Gastrocnemius medialis (tissue), 4 donors: Measurements from ENCODE around the gene HNRNPU. TPM values are rescaled to one million over a fixed set of nuclear protein-coding genes. Genes with fewer than 3 reads are reported as not detected.
A peak's percentile ranks its signal among the peaks of the same experiment; 100 is the strongest.

Experiments
- ATAC-seq, 2 donors: fragments of 150-250 bp; one replicate each; pipeline ENCODE4 v1.9.1; 2016
- DNase-seq, 2 donors: peaks; one replicate each; pipeline ENCODE4 v3.0.0-alpha.2; 2019
- H3K27ac ChIP-seq, 4 donors: fragments of 200-600 bp; sonication (generic); 1 replicate in 1 of 4; 2 replicates in 3 of 4; pipeline ENCODE4 v1.5.1; 2016 to 2018; ENCODE audit warnings: mild to moderate bottlenecking in 2 of 4, moderate library complexity in 1 of 4
- H3K27me3 ChIP-seq, 3 donors: fragments of 200-600 bp; sonication (generic) in 2 of 3; 1 replicate in 1 of 3; 2 replicates in 2 of 3; pipeline versions ENCODE4 v1.5.1 to v1.6.0; 2016 to 2019; ENCODE audit warnings: mild to moderate bottlenecking in 1 of 3, moderate library complexity in 1 of 3
- H3K36me3 ChIP-seq, 2 donors: fragments of 200-600 bp; sonication (generic) in 1 of 2; one replicate each; pipeline ENCODE4 v1.5.1; 2017 to 2018
- H3K4me1 ChIP-seq, 2 donors: fragments of 200-600 bp; sonication (generic) in 1 of 2; one replicate each; pipeline ENCODE4 v1.5.1; 2016 to 2017; ENCODE audit warnings: mild to moderate bottlenecking in 2 of 2
- H3K4me3 ChIP-seq, 4 donors: fragments of 200-600 bp; sonication (generic) in 3 of 4; 1 replicate in 1 of 4; 2 replicates in 3 of 4; pipeline ENCODE4 v1.5.1; 2016 to 2019; ENCODE audit warnings: mild to moderate bottlenecking in 2 of 4
- H3K9me3 ChIP-seq, 3 donors: fragments of 200-600 bp; sonication (generic) in 2 of 3; 1 replicate in 1 of 3; 2 replicates in 2 of 3; pipeline ENCODE4 v1.5.1; 2016 to 2019
- POLR2A ChIP-seq, 2 donors: fragments of 450-650 bp; IDR thresholded peaks; one replicate each; pipeline ENCODE4 v1.6.1; 2017; ENCODE audit warnings: antibody characterized with exemption in 2 of 2, mild to moderate bottlenecking in 2 of 2, moderate library complexity in 2 of 2
- in situ Hi-C, 4 donors: fragments of 200-750 bp; cut with MboI; loops; one replicate each; pipeline versions ENCODE4 v1.15.0 to v1.8.0; 2017; ENCODE audit warnings: low sequenced_read_pairs in 4 of 4
- intact Hi-C: fragments of 100-400 bp; cut with DNase I; formaldehyde crosslinking; loops from one replicate; pipeline ENCODE4 v1.15.1; 2023; ENCODE audit warnings: low total_unique reads
- total RNA-seq, 4 donors: library from RNA; depleted of rRNA; stranded (reverse); fragments of >200 nt; gene quantifications; one replicate each; pipeline versions ENCODE4 v1.1.0 to v1.2.3, GENCODE V29; 2016
- TF ChIP-seq, protein P1 (sequence below), 5 experiments: fragments of 450-650 bp in 3 of 5; fragments of 200-600 bp in 2 of 5; sonication (generic) in 2 of 5; IDR thresholded peaks in 4 of 5; conservative IDR thresholded peaks in 1 of 5; 1 replicate in 4 of 5; 2 replicates in 1 of 5; pipeline ENCODE4 v1.5.1; 2016 to 2019; ENCODE audit warnings: antibody characterized with exemption in 5 of 5, mild to moderate bottlenecking in 3 of 5, moderate library complexity in 3 of 5

The HNRNPU gene
- total RNA-seq, 4 donors from 2014 or later: 167 to 243 (median 207) TPM

DNA sequence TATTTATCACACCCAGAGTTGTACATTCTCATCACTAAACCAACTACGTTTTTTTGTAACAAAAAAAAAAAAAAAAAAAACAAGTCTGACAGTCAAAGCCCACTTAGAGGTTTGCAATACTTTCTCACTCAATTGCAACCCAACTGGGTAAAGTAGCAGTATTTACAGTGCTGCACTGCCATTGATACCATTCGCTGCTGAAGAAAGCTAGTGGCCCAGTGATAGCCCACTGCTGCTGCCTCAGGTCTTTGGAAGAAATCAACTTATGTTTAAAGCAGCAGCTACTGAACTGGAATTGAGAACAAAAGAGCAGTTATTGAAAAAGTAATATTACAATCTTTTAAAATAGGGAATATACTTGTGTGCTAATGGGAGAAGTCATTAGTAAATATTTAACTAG, 2.7 kb downstream of the HNRNPU start:
- Histone ChIP-seq H3K9me3 (no peaks in the 10 kb centered on the region), H3K27ac (peak overlapping the region; percentile 93 to 100 (median 96)), H3K27me3 (no peaks in the 10 kb centered on the region), H3K36me3 (peaks cover 0 to 42% of the 10 kb centered on the region in 2 donors), H3K4me3 (peak overlapping the region; percentile 80 to 83 (median 82)), H3K4me1 (peaks cover 62 to 63% of the 10 kb centered on the region in 2 donors)
- no peak for DNase-seq
- intact Hi-C loops (loop anchor here (10.0 kb wide), 1 partner anchor 1607 kb away; the partner anchor contains the start of genes CEP170 and SDCCAG8), in situ Hi-C loops (loop anchor here (10.0 to 25.0 kb wide), 4 partner anchors 101 to 1599 kb away; partner anchors contain the start of genes CEP170 (in 1 of the 4) and SDCCAG8 (in 1 of the 4))
- ATAC-seq: no peak
- TF ChIP-seq POLR2A (IDR thresholded peaks at IDR 0.05): no peak
- TF ChIP-seq, protein P1, sequence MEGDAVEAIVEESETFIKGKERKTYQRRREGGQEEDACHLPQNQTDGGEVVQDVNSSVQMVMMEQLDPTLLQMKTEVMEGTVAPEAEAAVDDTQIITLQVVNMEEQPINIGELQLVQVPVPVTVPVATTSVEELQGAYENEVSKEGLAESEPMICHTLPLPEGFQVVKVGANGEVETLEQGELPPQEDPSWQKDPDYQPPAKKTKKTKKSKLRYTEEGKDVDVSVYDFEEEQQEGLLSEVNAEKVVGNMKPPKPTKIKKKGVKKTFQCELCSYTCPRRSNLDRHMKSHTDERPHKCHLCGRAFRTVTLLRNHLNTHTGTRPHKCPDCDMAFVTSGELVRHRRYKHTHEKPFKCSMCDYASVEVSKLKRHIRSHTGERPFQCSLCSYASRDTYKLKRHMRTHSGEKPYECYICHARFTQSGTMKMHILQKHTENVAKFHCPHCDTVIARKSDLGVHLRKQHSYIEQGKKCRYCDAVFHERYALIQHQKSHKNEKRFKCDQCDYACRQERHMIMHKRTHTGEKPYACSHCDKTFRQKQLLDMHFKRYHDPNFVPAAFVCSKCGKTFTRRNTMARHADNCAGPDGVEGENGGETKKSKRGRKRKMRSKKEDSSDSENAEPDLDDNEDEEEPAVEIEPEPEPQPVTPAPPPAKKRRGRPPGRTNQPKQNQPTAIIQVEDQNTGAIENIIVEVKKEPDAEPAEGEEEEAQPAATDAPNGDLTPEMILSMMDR (IDR thresholded peaks at IDR 0.05 in 4 of 5, conservative IDR thresholded peaks at IDR 0.05 in 1 of 5): no peak

- Histone ChIP-seq H3K27me3 (no peaks in the 10 kb centered on the region), H3K9me3 (no peaks in the 10 kb centered on the region), H3K36me3 (peaks cover 0 to 48% of the 10 kb centered on the region in 2 donors), H3K4me3 (peak overlapping the region; percentile 80 to 83 (median 82)), H3K4me1 (peaks cover 58 to 60% of the 10 kb centered on the region in 2 donors), H3K27ac (peak overlapping the region; percentile 93 to 100 (median 96))
- no peak for DNase-seq
- no peak for ATAC-seq
- in situ Hi-C loops: loop anchor here (10.0 to 25.0 kb wide), 4 partner anchors 101 to 1599 kb away; partner anchors contain the start of genes CEP170 (in 1 of the 4) and SDCCAG8 (in 1 of the 4)
- no peak for TF ChIP-seq POLR2A (IDR thresholded peaks at IDR 0.05)
- intact Hi-C loops: loop anchor here (10.0 kb wide), 1 partner anchor 1606 kb away; the partner anchor contains the start of genes CEP170 and SDCCAG8
Measured at GRCh38 chr1:244860914-244861610, 3.3 kb downstream of the HNRNPU start.

GRCh38 chr1:244860078-244860477, 4.3 kb downstream of the HNRNPU start:
- intact Hi-C loops: loop anchor here (10.0 kb wide), 1 partner anchor 1605 kb away; the partner anchor contains the start of genes CEP170 and SDCCAG8
- Histone ChIP-seq H3K4me1 (peaks cover 48 to 58% of the 10 kb centered on the region in 2 donors), H3K27me3 (no peaks in the 10 kb centered on the region), H3K4me3 (peak overlapping the region; percentile 4 to 82 (median 42)), H3K36me3 (peaks cover 0 to 58% of the 10 kb centered on the region in 2 donors), H3K27ac (peak overlapping the region; percentile 93 to 100 (median 96)), H3K9me3 (no peaks in the 10 kb centered on the region)
- in situ Hi-C loops: loop anchor here (10.0 to 25.0 kb wide), 4 partner anchors 102 to 1598 kb away; partner anchors contain the start of genes CEP170 (in 1 of the 4) and SDCCAG8 (in 1 of the 4)
- TF ChIP-seq, protein P1 (IDR thresholded peaks at IDR 0.05 in 4 of 5, conservative IDR thresholded peaks at IDR 0.05 in 1 of 5): no peak
- no peak for TF ChIP-seq POLR2A (IDR thresholded peaks at IDR 0.05)
- ATAC-seq (no peak), DNase-seq (peak in 1 of 2 donors; percentile 30)

GRCh38 chr1:244858357-244858756, 6.0 kb downstream of the HNRNPU start:
- H3K4me3 ChIP-seq: no peak overlapping the region
- ATAC-seq (no peak), DNase-seq (no peak)
- H3K4me1 ChIP-seq: peaks cover 48 to 56% of the 10 kb centered on the region in 2 donors
- peaks cover 0 to 75% of the 10 kb centered on the region in 2 donors for H3K36me3 ChIP-seq
- peak overlapping the region in 3 of 4 donors; percentile 24 to 100 (median 94) for H3K27ac ChIP-seq
- H3K9me3 ChIP-seq: no peaks in the 10 kb centered on the region
- in situ Hi-C loops (loop anchor here in 2 of 4 donors (25.0 kb wide), 2 partner anchors 104 to 1596 kb away; partner anchors contain the start of genes CEP170 (in 1 of the 2) and SDCCAG8 (in 1 of the 2)), intact Hi-C loops (no loop called here)
- TF ChIP-seq, protein P1 (IDR thresholded peaks at IDR 0.05 in 4 of 5, conservative IDR thresholded peaks at IDR 0.05 in 1 of 5): no peak
- no peak for TF ChIP-seq POLR2A (IDR thresholded peaks at IDR 0.05)
- H3K27me3 ChIP-seq: no peaks in the 10 kb centered on the region

DNA sequence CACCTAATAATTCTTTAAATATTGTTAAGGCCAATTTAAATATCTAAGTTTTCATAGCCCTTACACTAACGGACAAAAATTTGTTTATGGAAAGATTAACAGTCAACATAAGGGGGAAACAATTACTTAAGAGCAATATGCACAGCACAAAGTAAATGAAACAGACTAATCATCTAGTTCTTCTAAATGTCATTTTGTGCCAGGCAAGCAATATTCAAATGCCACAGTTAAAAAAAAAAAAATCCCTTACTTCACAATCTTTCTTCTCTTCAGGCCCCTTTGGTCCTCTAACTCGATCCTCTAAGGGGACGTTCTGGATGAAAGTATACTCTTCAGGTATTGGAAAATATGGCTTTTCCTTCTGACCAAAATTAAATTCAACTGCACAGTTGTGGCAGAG, 6.6 kb downstream of the HNRNPU start:
- Histone ChIP-seq H3K9me3 (no peaks in the 10 kb centered on the region), H3K4me3 (no peak overlapping the region), H3K27me3 (no peaks in the 10 kb centered on the region), H3K27ac (peak overlapping the region; percentile 18 to 100 (median 59)), H3K36me3 (peaks cover 0 to 81% of the 10 kb centered on the region in 2 donors), H3K4me1 (peaks cover 48 to 56% of the 10 kb centered on the region in 2 donors)
- in situ Hi-C loops: loop anchor here in 2 of 4 donors (25.0 kb wide), 2 partner anchors 105 to 1595 kb away; partner anchors contain the start of genes CEP170 (in 1 of the 2) and SDCCAG8 (in 1 of the 2)
- DNase-seq (no peak), ATAC-seq (no peak)
- TF ChIP-seq, protein P1 (IDR thresholded peaks at IDR 0.05 in 4 of 5, conservative IDR thresholded peaks at IDR 0.05 in 1 of 5): no peak
- TF ChIP-seq POLR2A (IDR thresholded peaks at IDR 0.05): no peak
- intact Hi-C loops: no loop called here
